MM.1S (cell line): ENCODE results near the gene RGSL1.

Experiments
- DNase-seq: peaks from one replicate; pipeline ENCODE4 v3.0.0-alpha.2; 2015
- H2AFZ ChIP-seq: fragments of 300-600 bp; sonication (generic); 2 replicates; pipeline ENCODE4 v1.6.0; 2016; ENCODE audit warnings: antibody characterized with exemption, low read length
- H3F3A ChIP-seq: fragments of 300-600 bp; sonication (generic); 2 replicates; pipeline ENCODE4 v1.6.1; 2016; ENCODE audit warnings: mild to moderate bottlenecking, antibody characterized with exemption, low read length, moderate library complexity, mixed read lengths; ENCODE audit not compliant: insufficient read depth
- H3K27ac ChIP-seq: fragments of 300-600 bp; sonication (generic); 2 replicates; pipeline ENCODE4 v1.5.1; 2016; ENCODE audit warnings: mild to moderate bottlenecking, low read length
- H3K27me3 ChIP-seq: fragments of 300-600 bp; sonication (generic); replicated peaks from 2 replicates; pipeline ENCODE4 v1.6.0; 2016; ENCODE audit warnings: low read length; ENCODE audit not compliant: insufficient read depth
- H3K36me3 ChIP-seq: fragments of 300-600 bp; sonication (generic); replicated peaks from 2 replicates; pipeline ENCODE4 v1.6.1; 2016; ENCODE audit warnings: mild to moderate bottlenecking, low read length, mixed read lengths; ENCODE audit not compliant: insufficient read depth
- H3K4me1 ChIP-seq: fragments of 300-600 bp; sonication (generic); 2 replicates; pipeline ENCODE4 v1.6.1; 2016; ENCODE audit warnings: low read length, mixed read lengths
- H3K4me2 ChIP-seq: fragments of 300-600 bp; sonication (generic); 2 replicates; pipeline ENCODE4 v1.6.0; 2016; ENCODE audit warnings: low read depth, low read length
- H3K4me3 ChIP-seq: fragments of 300-600 bp; sonication (generic); 2 replicates; pipeline ENCODE4 v1.5.1; 2016; ENCODE audit warnings: low read length, mixed read lengths
- H3K79me2 ChIP-seq: fragments of 300-600 bp; sonication (generic); 2 replicates; pipeline ENCODE4 v1.6.1; 2016; ENCODE audit warnings: mixed run types, low read length, mixed read lengths
- H3K9ac ChIP-seq: fragments of 300-600 bp; sonication (generic); 2 replicates; pipeline ENCODE4 v1.6.1; 2016; ENCODE audit warnings: low read length, mixed read lengths
- H3K9me2 ChIP-seq: fragments of 300-600 bp; sonication (generic); replicated peaks from 2 replicates; pipeline ENCODE4 v1.6.1; 2016; ENCODE audit warnings: mild to moderate bottlenecking, low read length, mixed read lengths; ENCODE audit not compliant: insufficient read depth
- H3K9me3 ChIP-seq: fragments of 300-600 bp; sonication (generic); replicated peaks from 2 replicates; pipeline ENCODE4 v1.6.1; 2016; ENCODE audit warnings: mild to moderate bottlenecking, low read length, mixed read lengths; ENCODE audit not compliant: insufficient read depth
- H4K20me1 ChIP-seq: fragments of 300-600 bp; sonication (generic); 2 replicates; pipeline ENCODE4 v1.6.1; 2016; ENCODE audit warnings: mild to moderate bottlenecking, low read length, moderate library complexity, mixed read lengths; ENCODE audit not compliant: insufficient read depth
- EZH2 ChIP-seq: fragments of 300-600 bp; sonication (generic); optimal IDR thresholded peaks from 2 replicates; pipeline ENCODE3; 2017; ENCODE audit warnings: low read depth, mild to moderate bottlenecking, antibody characterized with exemption, low read length, mixed read lengths
- EZH2phosphoT487 ChIP-seq: fragments of 300-600 bp; sonication (generic); IDR thresholded peaks from 2 replicates; pipeline ENCODE4 v1.6.1; 2018; ENCODE audit warnings: antibody characterized with exemption, low read length
- TF ChIP-seq, protein P1 (sequence below): fragments of 300-600 bp; sonication (generic); IDR thresholded peaks from 2 replicates; pipeline ENCODE4 v1.5.1; 2016; ENCODE audit warnings: antibody characterized with exemption, low read length, mixed read lengths

The RGSL1 gene

DNA sequence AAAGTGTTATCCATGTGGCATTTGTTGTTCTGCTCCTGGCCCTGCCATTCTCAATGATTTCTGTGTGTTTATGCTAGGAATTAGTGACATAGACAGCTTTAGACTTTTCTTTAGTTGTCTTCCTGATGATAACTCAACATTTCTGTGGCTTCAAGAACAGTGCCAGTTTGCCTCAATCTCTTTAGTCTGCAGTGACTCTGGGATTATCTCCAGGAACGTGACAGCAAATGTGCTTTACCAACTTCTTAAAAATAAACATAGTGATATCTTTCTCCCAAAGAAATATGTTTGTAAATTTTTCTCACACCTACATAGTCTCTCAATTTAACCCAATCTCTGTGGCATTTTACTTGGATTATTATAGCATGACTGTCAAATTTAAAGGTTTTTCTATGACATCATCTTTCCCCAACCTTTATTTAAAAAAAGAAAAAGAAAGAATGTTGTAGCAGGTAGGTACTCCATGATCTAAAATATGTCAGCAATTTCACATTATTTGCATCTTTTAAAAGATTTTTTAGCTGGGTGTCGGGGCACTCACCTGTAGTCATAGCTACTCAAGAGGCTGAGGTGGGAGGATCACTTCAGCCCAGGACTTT is 114.6 kb downstream of the RGSL1 start:
- Histone ChIP-seq H3K36me3 (no peaks in the 10 kb centered on the region), H3F3A (no peaks in the 10 kb centered on the region), H3K27ac (no peak overlapping the region), H3K9ac (no peak overlapping the region), H3K4me1 (no peaks in the 10 kb centered on the region), H3K9me2 (no peaks in the 10 kb centered on the region), H3K9me3 (no peaks in the 10 kb centered on the region), H4K20me1 (no peaks in the 10 kb centered on the region), H3K79me2 (no peaks in the 10 kb centered on the region), H3K4me2 (no peak overlapping the region), H2AFZ (no peak overlapping the region), H3K27me3 (no peaks in the 10 kb centered on the region), H3K4me3 (no peak overlapping the region)
- DNase-seq: no peak
- TF ChIP-seq EZH2 (no peak), EZH2phosphoT487 (no peak)
- TF ChIP-seq, protein P1, sequence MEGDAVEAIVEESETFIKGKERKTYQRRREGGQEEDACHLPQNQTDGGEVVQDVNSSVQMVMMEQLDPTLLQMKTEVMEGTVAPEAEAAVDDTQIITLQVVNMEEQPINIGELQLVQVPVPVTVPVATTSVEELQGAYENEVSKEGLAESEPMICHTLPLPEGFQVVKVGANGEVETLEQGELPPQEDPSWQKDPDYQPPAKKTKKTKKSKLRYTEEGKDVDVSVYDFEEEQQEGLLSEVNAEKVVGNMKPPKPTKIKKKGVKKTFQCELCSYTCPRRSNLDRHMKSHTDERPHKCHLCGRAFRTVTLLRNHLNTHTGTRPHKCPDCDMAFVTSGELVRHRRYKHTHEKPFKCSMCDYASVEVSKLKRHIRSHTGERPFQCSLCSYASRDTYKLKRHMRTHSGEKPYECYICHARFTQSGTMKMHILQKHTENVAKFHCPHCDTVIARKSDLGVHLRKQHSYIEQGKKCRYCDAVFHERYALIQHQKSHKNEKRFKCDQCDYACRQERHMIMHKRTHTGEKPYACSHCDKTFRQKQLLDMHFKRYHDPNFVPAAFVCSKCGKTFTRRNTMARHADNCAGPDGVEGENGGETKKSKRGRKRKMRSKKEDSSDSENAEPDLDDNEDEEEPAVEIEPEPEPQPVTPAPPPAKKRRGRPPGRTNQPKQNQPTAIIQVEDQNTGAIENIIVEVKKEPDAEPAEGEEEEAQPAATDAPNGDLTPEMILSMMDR: no peak

DNA sequence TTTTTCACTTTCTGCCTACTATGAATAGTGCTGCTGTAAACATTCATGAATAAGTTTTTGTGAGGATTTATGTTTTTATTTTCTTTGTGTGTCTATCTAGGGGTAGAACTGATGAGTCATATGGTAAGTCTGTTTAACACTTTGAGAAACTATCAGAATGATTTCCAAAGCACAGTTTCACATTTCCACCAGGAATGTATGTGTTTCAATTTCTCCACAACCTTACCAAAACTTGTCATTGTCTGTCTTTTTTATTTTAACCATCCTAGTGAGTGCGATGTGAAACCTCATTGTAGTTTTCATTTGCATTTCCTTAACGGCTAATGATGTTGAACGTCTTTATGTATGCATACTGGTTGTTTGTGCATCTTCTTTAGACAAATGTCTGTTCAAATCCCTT is 115.6 kb downstream of the RGSL1 start:
- Histone ChIP-seq H3K4me3 (no peak overlapping the region), H3K9me3 (no peaks in the 10 kb centered on the region), H3K9ac (no peak overlapping the region), H3F3A (no peaks in the 10 kb centered on the region), H3K36me3 (no peaks in the 10 kb centered on the region), H3K4me2 (no peak overlapping the region), H2AFZ (no peak overlapping the region), H3K27ac (no peak overlapping the region), H3K79me2 (no peaks in the 10 kb centered on the region), H3K4me1 (no peaks in the 10 kb centered on the region), H4K20me1 (no peaks in the 10 kb centered on the region), H3K27me3 (no peaks in the 10 kb centered on the region), H3K9me2 (no peaks in the 10 kb centered on the region)
- DNase-seq: no peak
- TF ChIP-seq, protein P1: no peak
- no peak for TF ChIP-seq EZH2
- TF ChIP-seq EZH2phosphoT487: no peak

DNA sequence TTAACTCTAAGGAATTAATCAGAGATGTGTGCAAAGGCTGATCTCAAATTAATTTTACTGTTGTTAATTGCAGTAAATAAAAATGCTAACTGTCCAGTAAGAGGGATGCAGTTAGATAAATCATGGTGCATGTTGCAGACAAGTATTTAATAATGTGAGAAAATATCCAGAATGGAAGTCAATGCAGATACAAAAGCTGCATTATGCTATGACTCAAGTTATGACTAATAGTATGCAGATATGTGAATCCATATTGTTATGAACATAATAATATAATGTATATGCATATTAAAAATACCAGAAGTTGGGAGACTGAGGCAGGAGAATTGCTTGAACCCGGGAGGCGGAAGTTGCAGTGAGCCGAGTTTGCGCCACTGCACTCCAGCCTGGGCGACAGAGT is 117.7 kb downstream of the RGSL1 start:
- Histone ChIP-seq H3K79me2 (no peaks in the 10 kb centered on the region), H3K4me2 (no peak overlapping the region), H3K9me3 (no peaks in the 10 kb centered on the region), H3K4me3 (no peak overlapping the region), H3K4me1 (no peaks in the 10 kb centered on the region), H4K20me1 (no peaks in the 10 kb centered on the region), H3F3A (no peaks in the 10 kb centered on the region), H2AFZ (no peak overlapping the region), H3K27ac (no peak overlapping the region), H3K27me3 (no peaks in the 10 kb centered on the region), H3K9me2 (no peaks in the 10 kb centered on the region), H3K9ac (no peak overlapping the region), H3K36me3 (no peaks in the 10 kb centered on the region)
- DNase-seq: no peak
- no peak for TF ChIP-seq EZH2
- TF ChIP-seq EZH2phosphoT487: no peak
- TF ChIP-seq, protein P1: no peak
